ENCODE results near the gene ERCC1.

The ERCC1 gene

DNA sequence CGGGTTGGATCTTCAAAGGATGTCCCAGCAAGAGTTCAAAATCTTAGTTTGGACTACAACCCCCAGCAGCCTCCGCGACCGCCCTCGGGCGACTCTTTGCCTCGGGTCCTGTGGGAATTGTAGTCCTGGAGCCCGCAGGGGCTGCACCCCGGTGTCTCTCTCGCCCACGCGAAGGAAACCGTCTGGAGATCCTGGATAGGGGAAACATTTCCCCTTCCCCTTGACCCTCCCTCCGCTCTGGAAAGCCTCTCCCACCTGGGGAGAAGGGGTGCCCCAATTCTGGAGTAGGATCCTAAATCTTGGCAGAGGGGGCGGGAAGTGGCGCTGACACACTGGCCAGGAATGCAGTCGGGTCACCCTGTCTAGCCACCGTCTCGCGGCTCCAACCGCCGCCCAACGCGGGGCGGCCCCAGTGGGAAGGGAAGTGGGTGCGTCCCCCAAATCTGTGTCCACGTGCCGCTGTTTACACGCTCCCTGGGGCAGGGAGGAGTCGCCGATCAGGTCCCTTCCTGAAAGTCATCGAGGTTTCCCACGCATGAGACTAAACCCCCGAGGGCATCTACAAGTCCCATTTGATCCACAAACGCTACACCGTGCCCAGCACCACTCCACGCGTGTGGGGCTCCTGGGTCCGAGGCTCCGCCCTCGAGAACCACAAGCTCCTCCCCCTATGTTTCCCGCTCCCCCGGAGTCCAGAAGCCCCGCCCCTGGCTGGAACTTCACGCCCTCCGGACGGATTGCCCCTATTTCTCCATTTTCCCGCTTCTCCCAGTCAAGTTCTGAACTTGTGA is 18.1 kb downstream of the ERCC1 start:
- DNase-seq (ENCODE audit: extremely low read depth, insufficient read length): peak; percentile 86
- TF ChIP-seq CTCF (IDR thresholded peaks at IDR 0.05; ENCODE audit: insufficient read depth, low read length, poor library complexity, severe bottlenecking): no peak
- H3K36me3 ChIP-seq (ENCODE audit: control insufficient read depth, insufficient read depth, low read length): no peaks in the 10 kb centered on the region
- peak overlapping the region; percentile 88 for H3K4me3 ChIP-seq (replicated peaks; ENCODE audit: low read depth, low read length)
- H3K27me3 ChIP-seq (replicated peaks; ENCODE audit: control insufficient read depth, insufficient read depth, low read length): no peaks in the 10 kb centered on the region

DNA sequence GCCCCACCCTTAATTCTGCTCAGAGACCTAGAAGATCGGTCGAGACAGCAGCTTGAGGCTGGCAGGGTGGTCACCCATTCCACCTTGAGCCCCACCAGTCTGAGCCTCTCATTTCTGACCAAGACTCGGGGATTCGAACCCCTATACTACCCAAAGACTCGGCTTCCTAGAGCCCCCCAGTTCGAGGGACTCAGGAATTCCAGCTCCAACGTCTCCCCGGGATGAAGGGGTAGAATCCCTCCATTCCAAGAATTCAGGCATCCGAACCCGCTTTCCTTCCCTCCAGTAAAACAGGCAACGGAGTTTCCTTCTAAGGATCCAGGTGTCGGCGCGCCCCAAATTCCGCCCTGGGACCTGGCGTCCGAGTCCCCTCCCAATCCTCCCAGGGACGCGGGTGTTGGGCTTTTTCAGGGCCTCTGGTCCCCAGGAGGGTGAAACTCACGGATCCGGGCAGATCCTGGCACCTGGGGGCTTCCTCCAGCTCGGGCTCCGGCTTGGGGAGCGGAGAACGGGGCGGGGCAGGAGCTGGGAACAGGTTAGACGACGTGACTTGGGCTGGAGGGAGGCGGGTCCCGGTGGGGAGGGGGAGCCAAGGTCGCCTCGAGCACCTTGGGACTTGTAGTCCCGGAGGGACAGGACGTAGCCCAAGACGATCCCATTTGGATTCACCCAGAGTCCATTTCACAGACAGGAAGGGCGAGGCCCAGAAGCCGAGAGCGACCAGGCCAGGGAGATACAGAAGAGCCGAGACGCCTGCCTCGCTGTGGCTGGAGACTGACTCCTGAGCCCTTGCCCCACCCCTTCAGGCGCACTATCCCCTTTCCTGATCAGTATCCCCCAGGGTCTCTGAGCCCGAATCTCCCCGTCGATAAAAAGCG is 18.9 kb downstream of the ERCC1 start, which contains the start of gene PPP1R13L:
TSS of gene PPP1R13L (minus strand) at position 513 of the 878 bp plus-strand sequence. CDS start 6,751 bp downstream, outside the sequence.
- no peak for TF ChIP-seq CTCF (IDR thresholded peaks at IDR 0.05; ENCODE audit: insufficient read depth, low read length, poor library complexity, severe bottlenecking)
- DNase-seq (ENCODE audit: extremely low read depth, insufficient read length): no peak
- Histone ChIP-seq H3K36me3 (ENCODE audit: control insufficient read depth, insufficient read depth, low read length) (no peaks in the 10 kb centered on the region), H3K27me3 (replicated peaks; ENCODE audit: control insufficient read depth, insufficient read depth, low read length) (no peaks in the 10 kb centered on the region), H3K4me3 (replicated peaks; ENCODE audit: low read depth, low read length) (peak within 1 kb of the TSS; percentile 88)

GRCh38 chr19:45403781-45404556 is 19.7 kb downstream of the ERCC1 start:
- peak overlapping the region; percentile 31; the same call in 1 of the 2 replicates for H3K4me3 ChIP-seq (replicated peaks; ENCODE audit: low read depth, low read length)
- H3K36me3 ChIP-seq (ENCODE audit: control insufficient read depth, insufficient read depth, low read length): no peaks in the 10 kb centered on the region
- no peaks in the 10 kb centered on the region for H3K27me3 ChIP-seq (replicated peaks; ENCODE audit: control insufficient read depth, insufficient read depth, low read length)
- DNase-seq (ENCODE audit: extremely low read depth, insufficient read length): peak; percentile 59
- TF ChIP-seq CTCF (IDR thresholded peaks at IDR 0.05; ENCODE audit: insufficient read depth, low read length, poor library complexity, severe bottlenecking): peak; percentile 79

DNA sequence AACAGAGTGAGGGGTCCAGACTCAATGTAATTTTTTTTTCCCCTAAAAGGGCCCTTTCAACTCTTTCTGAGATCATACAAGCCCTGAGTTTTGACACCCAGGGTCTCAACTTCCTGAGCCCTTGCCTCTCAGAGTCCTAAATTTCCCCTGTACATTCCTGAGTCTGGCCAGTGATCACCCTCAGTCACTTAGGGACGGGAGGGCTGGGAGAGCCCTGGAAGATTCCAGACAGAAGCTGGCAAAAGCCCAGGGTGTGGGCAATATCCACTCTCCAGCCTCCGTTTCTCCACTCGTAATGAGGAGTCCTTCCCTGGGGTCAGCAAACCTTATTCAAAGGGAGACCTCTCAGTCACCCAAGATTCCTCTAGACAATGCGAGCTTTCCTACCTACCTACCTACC is 20.4 kb downstream of the ERCC1 start:
- H3K4me3 ChIP-seq (replicated peaks; ENCODE audit: low read depth, low read length): no peak overlapping the region
- TF ChIP-seq CTCF (IDR thresholded peaks at IDR 0.05; ENCODE audit: insufficient read depth, low read length, poor library complexity, severe bottlenecking): no peak
- H3K27me3 ChIP-seq (replicated peaks; ENCODE audit: control insufficient read depth, insufficient read depth, low read length): no peaks in the 10 kb centered on the region
- H3K36me3 ChIP-seq (ENCODE audit: control insufficient read depth, insufficient read depth, low read length): no peaks in the 10 kb centered on the region
- no peak for DNase-seq (ENCODE audit: extremely low read depth, insufficient read length)

DNA sequence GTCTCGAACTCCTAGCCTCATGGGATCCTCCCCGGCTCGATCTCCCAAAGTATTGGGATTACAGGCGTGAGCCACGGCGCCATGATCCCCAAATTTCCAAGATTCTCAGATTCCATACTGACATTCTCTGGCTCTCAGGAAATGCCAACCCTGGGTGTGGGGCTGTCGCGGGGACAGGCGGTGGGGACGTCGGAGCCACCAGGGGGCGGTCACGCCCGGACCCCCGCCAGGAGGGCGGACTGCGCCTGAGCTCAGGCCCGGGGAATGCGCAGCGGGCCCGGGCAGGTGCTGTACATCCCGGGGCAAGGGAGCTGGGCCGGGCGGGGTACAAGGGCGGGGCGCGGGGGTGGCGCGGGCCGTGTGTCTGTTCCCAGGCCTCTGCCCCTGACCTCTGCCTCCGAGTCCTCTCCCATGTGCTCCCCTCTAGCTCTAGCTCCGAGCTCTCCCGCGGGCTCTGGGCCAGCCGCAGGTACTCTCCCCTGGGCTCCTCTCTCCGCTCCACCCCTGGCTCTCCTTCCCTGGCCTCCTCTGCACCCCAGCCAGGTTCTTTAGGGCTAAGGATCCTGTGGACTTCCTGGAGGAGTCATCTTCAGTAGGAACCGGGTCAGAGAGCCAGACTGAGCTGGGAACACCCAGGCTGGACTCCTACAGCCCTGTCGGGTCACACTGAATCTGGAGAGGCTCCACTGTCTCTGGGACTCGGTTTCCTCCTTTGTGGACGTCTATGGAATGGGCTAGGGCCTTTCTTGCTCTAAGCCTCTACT is 21.2 kb downstream of the ERCC1 start:
- H3K27me3 ChIP-seq (replicated peaks; ENCODE audit: control insufficient read depth, insufficient read depth, low read length): no peaks in the 10 kb centered on the region
- H3K4me3 ChIP-seq (replicated peaks; ENCODE audit: low read depth, low read length): no peak overlapping the region
- no peaks in the 10 kb centered on the region for H3K36me3 ChIP-seq (ENCODE audit: control insufficient read depth, insufficient read depth, low read length)
- peak; percentile 71 for DNase-seq (ENCODE audit: extremely low read depth, insufficient read length)
- TF ChIP-seq CTCF (IDR thresholded peaks at IDR 0.05; ENCODE audit: insufficient read depth, low read length, poor library complexity, severe bottlenecking): peak; percentile 55

All from GM06990 (cell line).